Peyer's patch (tissue), 4 donors: ENCODE measurements around the gene CAMSAP1.

Experiments used
- POLR2A ChIP-seq, 2 donors: fragments of 450-650 bp; IDR thresholded peaks; one replicate each; pipeline ENCODE4 v1.5.1; 2017; ENCODE audit warnings: antibody characterized with exemption in 2 of 2, mild to moderate bottlenecking in 2 of 2, moderate library complexity in 2 of 2
- TF ChIP-seq, protein P1 (sequence below), 6 experiments: fragments of 450-650 bp in 4 of 6; fragments of 200-600 bp in 2 of 6; sonication (generic) in 1 of 6; IDR thresholded peaks; one replicate each; pipeline ENCODE4 v1.5.1; 2017 to 2019; ENCODE audit warnings: antibody characterized with exemption in 6 of 6, mild to moderate bottlenecking in 3 of 6, moderate library complexity in 1 of 6

DNA sequence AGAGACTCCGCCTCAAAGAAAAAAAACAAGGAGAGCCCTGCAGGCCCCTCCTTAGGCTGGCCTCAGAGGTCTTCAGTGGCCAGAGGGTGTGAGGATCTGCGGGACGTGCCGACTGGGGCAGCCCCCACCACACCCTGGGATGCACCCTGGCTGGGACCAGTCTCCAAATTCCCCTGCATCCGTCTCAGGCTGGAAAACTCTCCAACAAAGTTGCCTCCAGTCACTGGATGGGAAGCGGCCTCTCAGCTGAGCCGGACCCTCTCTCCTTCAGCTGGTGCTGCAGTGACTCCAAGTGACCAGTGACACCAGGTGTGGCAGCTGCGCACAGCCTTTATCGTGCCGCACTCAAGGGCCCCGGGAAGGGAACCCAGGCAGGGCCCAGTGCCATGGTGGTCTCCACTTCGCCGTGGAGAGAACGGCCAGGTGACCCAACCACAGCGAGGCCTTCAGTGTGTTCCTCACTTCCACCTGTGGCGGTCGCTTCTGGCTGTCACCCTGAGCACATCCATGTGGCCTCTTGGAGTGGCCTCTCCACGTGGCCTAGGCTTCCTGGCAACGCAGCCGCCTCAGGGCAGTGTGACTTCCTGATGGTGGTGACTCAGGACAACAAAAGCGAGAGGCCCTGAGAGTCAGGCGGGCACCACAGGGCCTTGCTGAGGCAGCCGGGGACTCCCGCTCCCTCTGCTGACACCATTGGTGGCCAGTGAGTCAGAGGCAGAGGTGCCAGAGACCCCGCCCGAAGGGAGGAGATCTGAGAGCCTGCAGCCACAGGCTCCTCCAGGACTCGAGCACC is 19.3 kb upstream of the CAMSAP1 start:
- TF ChIP-seq, protein P1, sequence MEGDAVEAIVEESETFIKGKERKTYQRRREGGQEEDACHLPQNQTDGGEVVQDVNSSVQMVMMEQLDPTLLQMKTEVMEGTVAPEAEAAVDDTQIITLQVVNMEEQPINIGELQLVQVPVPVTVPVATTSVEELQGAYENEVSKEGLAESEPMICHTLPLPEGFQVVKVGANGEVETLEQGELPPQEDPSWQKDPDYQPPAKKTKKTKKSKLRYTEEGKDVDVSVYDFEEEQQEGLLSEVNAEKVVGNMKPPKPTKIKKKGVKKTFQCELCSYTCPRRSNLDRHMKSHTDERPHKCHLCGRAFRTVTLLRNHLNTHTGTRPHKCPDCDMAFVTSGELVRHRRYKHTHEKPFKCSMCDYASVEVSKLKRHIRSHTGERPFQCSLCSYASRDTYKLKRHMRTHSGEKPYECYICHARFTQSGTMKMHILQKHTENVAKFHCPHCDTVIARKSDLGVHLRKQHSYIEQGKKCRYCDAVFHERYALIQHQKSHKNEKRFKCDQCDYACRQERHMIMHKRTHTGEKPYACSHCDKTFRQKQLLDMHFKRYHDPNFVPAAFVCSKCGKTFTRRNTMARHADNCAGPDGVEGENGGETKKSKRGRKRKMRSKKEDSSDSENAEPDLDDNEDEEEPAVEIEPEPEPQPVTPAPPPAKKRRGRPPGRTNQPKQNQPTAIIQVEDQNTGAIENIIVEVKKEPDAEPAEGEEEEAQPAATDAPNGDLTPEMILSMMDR (IDR thresholded peaks at IDR 0.05): no peak
- no peak for TF ChIP-seq POLR2A (IDR thresholded peaks at IDR 0.05)
